ENCODE data around the gene OXTR.

DNA sequence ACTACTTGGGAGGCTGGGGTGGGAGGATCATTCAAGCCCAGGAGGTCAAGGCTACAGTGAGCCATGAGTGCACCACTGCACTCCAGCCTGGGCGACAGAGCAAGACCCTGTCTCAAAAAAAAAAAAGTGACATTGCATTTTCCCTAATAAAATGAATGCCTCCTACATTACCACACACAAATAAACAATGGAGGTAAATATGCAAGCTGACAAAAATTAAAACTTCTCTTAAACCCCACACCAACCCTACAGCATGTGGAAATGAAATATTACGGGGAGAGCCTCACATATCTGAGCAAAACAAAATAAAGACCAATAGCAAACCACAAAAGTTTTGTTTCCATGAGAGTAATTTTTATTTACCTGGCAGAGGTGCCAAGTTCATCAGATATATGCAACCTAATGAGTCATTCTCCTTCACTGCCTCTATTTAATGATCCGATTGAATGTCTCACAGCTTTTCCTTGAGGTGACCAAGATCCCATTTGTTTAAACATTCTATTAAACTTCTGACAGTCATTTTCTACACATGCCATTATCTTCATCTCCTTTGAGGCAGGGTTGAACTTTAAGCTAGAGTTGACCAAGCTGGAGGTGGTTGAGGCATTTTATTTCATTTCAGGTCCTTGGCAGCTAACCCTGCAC, 45.2 kb downstream of the OXTR start:
- TF ChIP-seq, protein P1, sequence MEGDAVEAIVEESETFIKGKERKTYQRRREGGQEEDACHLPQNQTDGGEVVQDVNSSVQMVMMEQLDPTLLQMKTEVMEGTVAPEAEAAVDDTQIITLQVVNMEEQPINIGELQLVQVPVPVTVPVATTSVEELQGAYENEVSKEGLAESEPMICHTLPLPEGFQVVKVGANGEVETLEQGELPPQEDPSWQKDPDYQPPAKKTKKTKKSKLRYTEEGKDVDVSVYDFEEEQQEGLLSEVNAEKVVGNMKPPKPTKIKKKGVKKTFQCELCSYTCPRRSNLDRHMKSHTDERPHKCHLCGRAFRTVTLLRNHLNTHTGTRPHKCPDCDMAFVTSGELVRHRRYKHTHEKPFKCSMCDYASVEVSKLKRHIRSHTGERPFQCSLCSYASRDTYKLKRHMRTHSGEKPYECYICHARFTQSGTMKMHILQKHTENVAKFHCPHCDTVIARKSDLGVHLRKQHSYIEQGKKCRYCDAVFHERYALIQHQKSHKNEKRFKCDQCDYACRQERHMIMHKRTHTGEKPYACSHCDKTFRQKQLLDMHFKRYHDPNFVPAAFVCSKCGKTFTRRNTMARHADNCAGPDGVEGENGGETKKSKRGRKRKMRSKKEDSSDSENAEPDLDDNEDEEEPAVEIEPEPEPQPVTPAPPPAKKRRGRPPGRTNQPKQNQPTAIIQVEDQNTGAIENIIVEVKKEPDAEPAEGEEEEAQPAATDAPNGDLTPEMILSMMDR (IDR thresholded peaks at IDR 0.05) = no peak
- no peak for TF ChIP-seq POLR2A (IDR thresholded peaks at IDR 0.05)
